Colonic mucosa (tissue), 4 donors: Measurements from ENCODE around the gene KIF1A. TPM values are rescaled to one million over a fixed set of nuclear protein-coding genes. Genes with fewer than 3 reads are reported as not detected.
A peak's percentile ranks its signal among the peaks of the same experiment; 100 is the strongest.
"Not testable (repeated sequence)": the region's sequence is repeated elsewhere in the genome, so short reads cannot be mapped to it uniquely, and the experiment has no call there.

ENCODE experiments used
- DNase-seq: peaks from one replicate; pipeline ENCODE4 v3.0.0-alpha.2; 2020
- H3K27ac ChIP-seq: fragments of 200-600 bp; one replicate; pipeline ENCODE4 v1.8.0; 2021
- H3K27me3 ChIP-seq: fragments of 200-600 bp; one replicate; pipeline ENCODE4 v1.8.0; 2021
- H3K36me3 ChIP-seq: fragments of 200-600 bp; one replicate; pipeline ENCODE4 v1.8.0; 2021
- H3K4me1 ChIP-seq: fragments of 200-600 bp; one replicate; pipeline ENCODE4 v1.8.0; 2021; ENCODE audit warnings: mild to moderate bottlenecking
- H3K4me3 ChIP-seq: fragments of 200-600 bp; one replicate; pipeline ENCODE4 v1.8.0; 2021
- H3K9ac ChIP-seq, 2 donors: one replicate each; pipeline ENCODE4 v1.7.0; 2013; ENCODE audit warnings: control low read depth in 2 of 2, low read depth in 2 of 2, low read length in 2 of 2
- H3K9me3 ChIP-seq: fragments of 200-600 bp; one replicate; pipeline ENCODE4 v1.8.0; 2021
- CTCF ChIP-seq: fragments of 200-600 bp; IDR thresholded peaks from one replicate; pipeline ENCODE4 v1.8.0; 2022; ENCODE audit warnings: antibody characterized with exemption, mild to moderate bottlenecking
- intact Hi-C: fragments of 100-400 bp; cut with DNase I; formaldehyde crosslinking; loops from one replicate; pipeline ENCODE4 v1.14.1; 2022
- total RNA-seq, 2 donors: library from RNA; stranded (reverse); fragmentation: NEBNext Ultra II Directional in 1 of 2; extraction: Animal tissue kit (Norgen Biotek cat#: 25700) in 1 of 2; gene quantifications; one replicate each; pipeline ENCODE4 v1.2.1, GENCODE V29; 2021
- donor health status: healthy.
- donor health status: DM: no; HTN: no; CAD: no.
- donor health status: DM: no; HTN: no; CAD: no.

The KIF1A gene
- total RNA-seq, 2 donors from 2014 or later = 1.9 to 4.3 TPM

- H3K9ac ChIP-seq, H3K27ac ChIP-seq, H3K4me3 ChIP-seq, H3K27me3 ChIP-seq, intact Hi-C loops, H3K4me1 ChIP-seq, H3K36me3 ChIP-seq, H3K9me3 ChIP-seq: not testable (repeated sequence)
- peak; percentile 13 for DNase-seq
Measured at GRCh38 chr2:240692583-240693561, 127.1 kb downstream of the KIF1A start.

- H3K27me3 ChIP-seq, intact Hi-C loops, H3K27ac ChIP-seq, H3K36me3 ChIP-seq, DNase-seq, H3K4me1 ChIP-seq, H3K9ac ChIP-seq, H3K9me3 ChIP-seq, H3K4me3 ChIP-seq: not testable (repeated sequence)
Measured at GRCh38 chr2:240691631-240692420, 128.2 kb downstream of the KIF1A start, which contains the start of gene AQP12A. Gene AQP12A (plus strand): TSS chr2:240691866. CDS start chr2:240691914, 48 bp downstream.

- H3K4me1 ChIP-seq, intact Hi-C loops, DNase-seq, H3K36me3 ChIP-seq, H3K27me3 ChIP-seq, H3K27ac ChIP-seq, H3K9me3 ChIP-seq, H3K9ac ChIP-seq, H3K4me3 ChIP-seq: not testable (repeated sequence)
Measured at GRCh38 chr2:240691075-240691427, 129.0 kb downstream of the KIF1A start.

- H3K36me3 ChIP-seq, H3K9me3 ChIP-seq, intact Hi-C loops, DNase-seq, H3K4me1 ChIP-seq, H3K27me3 ChIP-seq, H3K4me3 ChIP-seq: not testable (repeated sequence)
- H3K27ac ChIP-seq = peak overlapping the region; percentile 32
- H3K9ac ChIP-seq = peak overlapping the region in 1 of 2 donors; percentile 51
Measured at GRCh38 chr2:240690421-240691074, 129.5 kb downstream of the KIF1A start.

- no peak overlapping the region for H3K27ac ChIP-seq
- no peaks in the 10 kb centered on the region for H3K9me3 ChIP-seq
- no peak overlapping the region for H3K4me3 ChIP-seq
- TF ChIP-seq CTCF = no peak
- no peaks in the 10 kb centered on the region for H3K27me3 ChIP-seq
- H3K4me1 ChIP-seq = no peaks in the 10 kb centered on the region
- H3K9ac ChIP-seq = peak overlapping the region in 1 of 2 donors; percentile 51
- no peaks in the 10 kb centered on the region for H3K36me3 ChIP-seq
- no peak for DNase-seq
- intact Hi-C loops = no loop called here
Measured at GRCh38 chr2:240689975-240690374, 130.0 kb downstream of the KIF1A start.

- H3K27me3 ChIP-seq = no peaks in the 10 kb centered on the region
- no peak for DNase-seq
- H3K9ac ChIP-seq = no peak overlapping the region
- H3K4me1 ChIP-seq = no peaks in the 10 kb centered on the region
- no peak for TF ChIP-seq CTCF
- intact Hi-C loops = no loop called here
- no peaks in the 10 kb centered on the region for H3K9me3 ChIP-seq
- no peaks in the 10 kb centered on the region for H3K36me3 ChIP-seq
- no peak overlapping the region for H3K4me3 ChIP-seq
- H3K27ac ChIP-seq = no peak overlapping the region
Measured at GRCh38 chr2:240688553-240688919, 131.5 kb downstream of the KIF1A start.
